MM.1S (cell line): Measurements from ENCODE around the gene RIPK1.

Source experiments
- DNase-seq: peaks from one replicate; pipeline ENCODE4 v3.0.0-alpha.2; 2015
- H2AFZ ChIP-seq: fragments of 300-600 bp; sonication (generic); 2 replicates; pipeline ENCODE4 v1.6.0; 2016; ENCODE audit warnings: antibody characterized with exemption, low read length
- H3F3A ChIP-seq: fragments of 300-600 bp; sonication (generic); 2 replicates; pipeline ENCODE4 v1.6.1; 2016; ENCODE audit warnings: mild to moderate bottlenecking, antibody characterized with exemption, low read length, moderate library complexity, mixed read lengths; ENCODE audit not compliant: insufficient read depth
- H3K27ac ChIP-seq: fragments of 300-600 bp; sonication (generic); 2 replicates; pipeline ENCODE4 v1.5.1; 2016; ENCODE audit warnings: mild to moderate bottlenecking, low read length
- H3K27me3 ChIP-seq: fragments of 300-600 bp; sonication (generic); replicated peaks from 2 replicates; pipeline ENCODE4 v1.6.0; 2016; ENCODE audit warnings: low read length; ENCODE audit not compliant: insufficient read depth
- H3K36me3 ChIP-seq: fragments of 300-600 bp; sonication (generic); replicated peaks from 2 replicates; pipeline ENCODE4 v1.6.1; 2016; ENCODE audit warnings: mild to moderate bottlenecking, low read length, mixed read lengths; ENCODE audit not compliant: insufficient read depth
- H3K4me1 ChIP-seq: fragments of 300-600 bp; sonication (generic); 2 replicates; pipeline ENCODE4 v1.6.1; 2016; ENCODE audit warnings: low read length, mixed read lengths
- H3K4me2 ChIP-seq: fragments of 300-600 bp; sonication (generic); 2 replicates; pipeline ENCODE4 v1.6.0; 2016; ENCODE audit warnings: low read depth, low read length
- H3K4me3 ChIP-seq: fragments of 300-600 bp; sonication (generic); 2 replicates; pipeline ENCODE4 v1.5.1; 2016; ENCODE audit warnings: low read length, mixed read lengths
- H3K79me2 ChIP-seq: fragments of 300-600 bp; sonication (generic); 2 replicates; pipeline ENCODE4 v1.6.1; 2016; ENCODE audit warnings: mixed run types, low read length, mixed read lengths
- H3K9ac ChIP-seq: fragments of 300-600 bp; sonication (generic); 2 replicates; pipeline ENCODE4 v1.6.1; 2016; ENCODE audit warnings: low read length, mixed read lengths
- H3K9me2 ChIP-seq: fragments of 300-600 bp; sonication (generic); replicated peaks from 2 replicates; pipeline ENCODE4 v1.6.1; 2016; ENCODE audit warnings: mild to moderate bottlenecking, low read length, mixed read lengths; ENCODE audit not compliant: insufficient read depth
- H3K9me3 ChIP-seq: fragments of 300-600 bp; sonication (generic); replicated peaks from 2 replicates; pipeline ENCODE4 v1.6.1; 2016; ENCODE audit warnings: mild to moderate bottlenecking, low read length, mixed read lengths; ENCODE audit not compliant: insufficient read depth
- H4K20me1 ChIP-seq: fragments of 300-600 bp; sonication (generic); 2 replicates; pipeline ENCODE4 v1.6.1; 2016; ENCODE audit warnings: mild to moderate bottlenecking, low read length, moderate library complexity, mixed read lengths; ENCODE audit not compliant: insufficient read depth
- CTCF ChIP-seq: fragments of 300-600 bp; sonication (generic); IDR thresholded peaks from 2 replicates; pipeline ENCODE4 v1.5.1; 2016; ENCODE audit warnings: antibody characterized with exemption, low read length, mixed read lengths
- EZH2 ChIP-seq: fragments of 300-600 bp; sonication (generic); optimal IDR thresholded peaks from 2 replicates; pipeline ENCODE3; 2017; ENCODE audit warnings: low read depth, mild to moderate bottlenecking, antibody characterized with exemption, low read length, mixed read lengths
- EZH2phosphoT487 ChIP-seq: fragments of 300-600 bp; sonication (generic); IDR thresholded peaks from 2 replicates; pipeline ENCODE4 v1.6.1; 2018; ENCODE audit warnings: antibody characterized with exemption, low read length

The RIPK1 gene

GRCh38 chr6:3163248-3163594, 94.9 kb downstream of the RIPK1 start:
- Histone ChIP-seq H3K9ac (no peak overlapping the region), H3K79me2 (no peaks in the 10 kb centered on the region), H3K9me3 (no peaks in the 10 kb centered on the region), H2AFZ (0 out of 2 replicates have a peak overlapping the region, but pooled peaks have one; percentile 0), H3K27me3 (peaks cover 31% of the 10 kb centered on the region), H4K20me1 (no peaks in the 10 kb centered on the region), H3K36me3 (no peaks in the 10 kb centered on the region), H3K4me3 (peak overlapping the region; percentile 55), H3K27ac (no peak overlapping the region), H3K4me2 (peak overlapping the region; percentile 62), H3F3A (no peaks in the 10 kb centered on the region), H3K9me2 (no peaks in the 10 kb centered on the region), H3K4me1 (no peaks in the 10 kb centered on the region)
- no peak for TF ChIP-seq EZH2
- TF ChIP-seq EZH2phosphoT487: no peak
- no peak for TF ChIP-seq CTCF
- DNase-seq: no peak

- H3K9me2 ChIP-seq: no peaks in the 10 kb centered on the region
- no peak overlapping the region for H3K27ac ChIP-seq
- H3K4me2 ChIP-seq: no peak overlapping the region
- no peak overlapping the region for H3K9ac ChIP-seq
- no peaks in the 10 kb centered on the region for H4K20me1 ChIP-seq
- H3K9me3 ChIP-seq: no peaks in the 10 kb centered on the region
- H3K27me3 ChIP-seq: peaks cover 24% of the 10 kb centered on the region
- no peak overlapping the region for H3K4me3 ChIP-seq
- H3F3A ChIP-seq: no peaks in the 10 kb centered on the region
- no peak overlapping the region for H2AFZ ChIP-seq
- no peaks in the 10 kb centered on the region for H3K4me1 ChIP-seq
- DNase-seq: no peak
- TF ChIP-seq CTCF: no peak
- no peak for TF ChIP-seq EZH2phosphoT487
- TF ChIP-seq EZH2: no peak
- no peaks in the 10 kb centered on the region for H3K79me2 ChIP-seq
- no peaks in the 10 kb centered on the region for H3K36me3 ChIP-seq
These were observed 96.1 kb downstream of the RIPK1 start for GRCh38 chr6:3164388-3164787.
